ENCODE measurements around the gene PLB1. TPM values are rescaled to one million over a fixed set of nuclear protein-coding genes. Genes with fewer than 3 reads are reported as not detected.

PLB1 gene
- total RNA-seq, 2 experiments from 2014 or later, result not detected

GRCh38 chr2:28648671-28649395 lies 153.0 kb downstream of the PLB1 start:
- Histone ChIP-seq H4K20me1 (ENCODE audit: insufficient read depth, low read length) (no peaks in the 10 kb centered on the region), H3K4me3 (ENCODE audit: low read depth, low read length, poor library complexity, severe bottlenecking) (no peak overlapping the region), H3K4me2 (ENCODE audit: low read length) (no peak overlapping the region), H3K4me1 (ENCODE audit: insufficient read depth, low read length, poor library complexity, severe bottlenecking) (no peaks in the 10 kb centered on the region), H2AFZ (ENCODE audit: low read length) (no peak overlapping the region), H3K27ac (ENCODE audit: low read depth, low read length, poor library complexity, severe bottlenecking) (no peak overlapping the region), H3K9me2 (ENCODE audit: insufficient read depth, low read length) (no peaks in the 10 kb centered on the region), H3K9me3 (ENCODE audit: low read length) (no peaks in the 10 kb centered on the region), H3K36me3 (ENCODE audit: insufficient read depth, low read length) (no peaks in the 10 kb centered on the region), H3K79me2 (ENCODE audit: insufficient read depth, low read depth, low read length) (no peaks in the 10 kb centered on the region)
- no TSS peak for BruUV-seq (replicated peaks)
- ChIA-PET CTCF (ENCODE audit: unreplicated experiment) (no interaction called here), POLR2A (no interaction called here)
- DNase-seq (ENCODE audit: low spot score), result no peak
- TF ChIP-seq EZH2phosphoT487 (IDR thresholded peaks at IDR 0.05; ENCODE audit: borderline replicate concordance, low read depth, low read length) (no peak), CTCF (conservative IDR thresholded peaks at IDR 0.05; ENCODE audit: low read length) (no peak)
- intact Hi-C loops (cut with micrococcal nuclease; ENCODE audit: unreplicated experiment), result no loop called here

DNA sequence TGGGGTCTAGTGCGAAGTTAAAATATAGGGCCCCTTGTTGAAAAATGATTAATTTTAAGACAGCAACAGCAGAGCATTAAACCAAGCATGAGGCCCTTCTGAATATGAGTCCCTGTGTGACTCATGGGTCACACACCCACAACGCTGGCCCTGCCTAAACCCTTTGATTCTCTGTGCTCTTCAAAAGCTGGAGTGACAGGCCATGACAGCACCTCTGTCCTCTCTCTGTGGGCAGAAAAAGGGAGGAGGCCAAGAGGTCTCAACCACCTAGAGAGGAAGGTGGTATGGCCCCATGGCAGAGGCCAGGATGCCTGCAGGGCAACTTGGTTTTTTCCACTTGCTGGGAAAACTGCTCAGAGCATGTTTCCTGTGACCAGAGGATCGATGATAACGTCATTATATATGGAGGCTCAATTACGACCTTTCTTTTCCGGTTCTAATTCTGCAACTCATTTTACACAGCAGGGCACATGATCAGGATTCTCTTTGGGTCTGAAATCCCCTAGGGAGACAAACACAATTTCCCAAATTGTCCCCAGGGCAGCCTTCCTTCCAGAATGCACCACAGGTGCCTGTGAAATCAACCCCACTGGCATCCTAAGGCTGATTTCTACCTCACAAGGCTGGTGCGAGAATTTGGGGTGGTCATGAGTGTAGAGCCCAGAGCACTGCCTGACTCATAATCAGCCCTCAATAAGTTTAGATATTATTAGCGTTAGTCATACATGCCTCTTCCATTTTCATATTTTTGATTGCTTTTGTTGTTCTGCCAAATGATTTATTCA lies 153.8 kb downstream of the PLB1 start:
- Histone ChIP-seq H4K20me1 (ENCODE audit: insufficient read depth, low read length) (no peaks in the 10 kb centered on the region), H3K4me2 (ENCODE audit: low read length) (no peak overlapping the region), H3K9me2 (ENCODE audit: insufficient read depth, low read length) (no peaks in the 10 kb centered on the region), H3K4me3 (ENCODE audit: low read depth, low read length, poor library complexity, severe bottlenecking) (no peak overlapping the region), H3K79me2 (ENCODE audit: insufficient read depth, low read depth, low read length) (no peaks in the 10 kb centered on the region), H2AFZ (ENCODE audit: low read length) (no peak overlapping the region), H3K36me3 (ENCODE audit: insufficient read depth, low read length) (no peaks in the 10 kb centered on the region), H3K4me1 (ENCODE audit: insufficient read depth, low read length, poor library complexity, severe bottlenecking) (no peaks in the 10 kb centered on the region), H3K27ac (ENCODE audit: low read depth, low read length, poor library complexity, severe bottlenecking) (no peak overlapping the region), H3K9me3 (ENCODE audit: low read length) (no peaks in the 10 kb centered on the region)
- intact Hi-C loops (cut with micrococcal nuclease; ENCODE audit: unreplicated experiment), result no loop called here
- TF ChIP-seq CTCF (conservative IDR thresholded peaks at IDR 0.05; ENCODE audit: low read length) (no peak), EZH2phosphoT487 (IDR thresholded peaks at IDR 0.05; ENCODE audit: borderline replicate concordance, low read depth, low read length) (no peak)
- ChIA-PET POLR2A (no interaction called here), CTCF (ENCODE audit: unreplicated experiment) (interaction anchor here (0.6 kb wide), 1 partner anchor 55 kb away, joined by 3 read pairs; no protein-coding TSS in a partner anchor)
- BruUV-seq (replicated peaks), result no TSS peak
- DNase-seq (ENCODE audit: low spot score), result no peak

GRCh38 chr2:28650266-28650584 lies 154.4 kb downstream of the PLB1 start:
- H3K79me2 ChIP-seq (ENCODE audit: insufficient read depth, low read depth, low read length), result no peaks in the 10 kb centered on the region
- H3K4me2 ChIP-seq (ENCODE audit: low read length), result no peak overlapping the region
- no peak overlapping the region for H3K4me3 ChIP-seq (ENCODE audit: low read depth, low read length, poor library complexity, severe bottlenecking)
- H2AFZ ChIP-seq (ENCODE audit: low read length), result no peak overlapping the region
- POLR2A ChIA-PET, result no interaction called here
- no peaks in the 10 kb centered on the region for H4K20me1 ChIP-seq (ENCODE audit: insufficient read depth, low read length)
- no peaks in the 10 kb centered on the region for H3K9me3 ChIP-seq (ENCODE audit: low read length)
- no peak for DNase-seq (ENCODE audit: low spot score)
- no peak overlapping the region for H3K27ac ChIP-seq (ENCODE audit: low read depth, low read length, poor library complexity, severe bottlenecking)
- H3K36me3 ChIP-seq (ENCODE audit: insufficient read depth, low read length), result no peaks in the 10 kb centered on the region
- no peaks in the 10 kb centered on the region for H3K4me1 ChIP-seq (ENCODE audit: insufficient read depth, low read length, poor library complexity, severe bottlenecking)
- TF ChIP-seq CTCF (conservative IDR thresholded peaks at IDR 0.05; ENCODE audit: low read length), result no peak
- TF ChIP-seq EZH2phosphoT487 (IDR thresholded peaks at IDR 0.05; ENCODE audit: borderline replicate concordance, low read depth, low read length), result no peak
- BruUV-seq (replicated peaks), result no TSS peak
- no peaks in the 10 kb centered on the region for H3K9me2 ChIP-seq (ENCODE audit: insufficient read depth, low read length)
- CTCF ChIA-PET (ENCODE audit: unreplicated experiment), result interaction anchor here (0.6 kb wide), 1 partner anchor 56 kb away, joined by 3 read pairs; no protein-coding TSS in a partner anchor
- intact Hi-C loops (cut with micrococcal nuclease; ENCODE audit: unreplicated experiment), result no loop called here
